ENCODE results near the gene C19orf81. TPM values are rescaled to one million over a fixed set of nuclear protein-coding genes. Genes with fewer than 3 reads are reported as not detected.

The C19orf81 gene
- total and polyA plus RNA-seq, 2 of the 13 experiments (the other 11 are each of a cell fraction or from before 2014, with no cell fraction given): not detected

DNA sequence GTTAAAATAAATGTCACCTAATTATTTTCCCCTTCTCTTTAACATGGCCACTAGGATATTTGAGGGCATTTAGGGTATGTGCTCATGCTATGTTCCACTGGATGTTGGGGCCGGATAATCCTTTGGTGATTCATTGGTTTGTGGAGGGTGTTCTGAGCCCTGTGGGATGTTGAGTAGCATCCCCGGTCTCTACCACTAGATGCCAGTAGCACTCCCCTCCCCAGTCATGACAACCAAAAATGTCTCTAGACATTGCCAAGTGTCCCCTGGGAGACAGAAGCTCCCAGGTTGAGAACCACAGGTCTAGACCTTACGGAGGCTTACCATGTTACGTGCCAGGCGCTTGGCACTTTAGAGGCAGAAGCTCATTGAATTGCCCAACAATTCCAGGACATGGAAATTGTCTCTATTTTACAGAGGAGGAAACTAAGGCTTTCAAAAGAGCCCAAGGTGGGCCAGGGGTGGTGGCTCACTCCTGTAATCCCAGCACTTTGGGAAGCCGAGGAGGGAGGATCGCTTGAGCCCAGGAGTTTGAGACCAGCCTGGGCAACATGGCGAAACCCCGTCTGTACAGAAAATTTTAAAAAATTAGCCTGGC is 56.3 kb downstream of the C19orf81 start:
- ATAC-seq (peak; percentile 73), DNase-seq (ENCODE audit: low spot score) (peak; percentile 18), FAIRE-seq (peak; percentile 71)
- TF ChIP-seq CTCF (CRISPR knock-in tag; IDR thresholded peaks at IDR 0.05): peak; percentile 61
- peak; percentile 43 for TF ChIP-seq STAG1 (CRISPR knock-in tag; IDR thresholded peaks at IDR 0.05)
- peak; percentile 20; the same call in 1 of the 2 replicates for TF ChIP-seq SMC3 (IDR thresholded peaks at IDR 0.05; ENCODE audit: low read length)
- no peak for TF ChIP-seq ZNF142 (CRISPR knock-in tag; IDR thresholded peaks at IDR 0.05)
- TF ChIP-seq ZNF367 (CRISPR knock-in tag; IDR thresholded peaks at IDR 0.05; ENCODE audit: borderline replicate concordance): no peak
- POLR2A ChIA-PET: no interaction called here
- in situ Hi-C loops (cut with HindIII; ENCODE audit: extremely low pct_ligation_motif_present, low pct_unique_long_range_greater_than_20kb) (no loop called here), intact Hi-C loops (cut with micrococcal nuclease; ENCODE audit: unreplicated experiment) (no loop called here)
- Histone ChIP-seq H3K36me3 (replicated peaks in 1 of 2; ENCODE audit: control insufficient read depth in 1 of 2, insufficient read depth in 2 of 2, low read length in 2 of 2) (no peaks in the 10 kb centered on the region), H3K79me2 (ENCODE audit: insufficient read depth, low read length) (no peaks in the 10 kb centered on the region), H3K4me2 (ENCODE audit: low read depth, low read length) (no peak overlapping the region), H3K9me3 (ENCODE audit: low read length) (no peaks in the 10 kb centered on the region), H3K27me3 (ENCODE audit: control insufficient read depth in 1 of 2, insufficient read depth in 2 of 2, low read length in 2 of 2) (peaks cover 6 to 36% of the 10 kb centered on the region in 2 experiments; a peak in 3 of 5 replicates), H3K27ac (ENCODE audit: extremely low read length, insufficient read depth, low read length) (no peak overlapping the region), H4K20me1 (ENCODE audit: insufficient read depth, low read length) (0 out of 2 replicates have a peak, but pooled peaks cover 3% of the 10 kb centered on the region), H2AFZ (ENCODE audit: low read length) (no peak overlapping the region), H3K4me1 (ENCODE audit: insufficient read depth, low read length) (no peaks in the 10 kb centered on the region), H3K4me3 (replicated peaks in 1 of 3; ENCODE audit: insufficient read depth in 1 of 3, low read depth in 2 of 3, low read length in 3 of 3) (no peak overlapping the region), H3K9ac (ENCODE audit: insufficient read depth, low read depth, low read length) (no peak overlapping the region)
- 4% methylated on average over 9 of the region's 9 CpGs for WGBS (ENCODE audit: low lambda C conversion rate)
- no TSS peak for BruUV-seq (replicated peaks)
- CTCF ChIA-PET (ENCODE audit: low intra/inter-chr PET ratio, low total read pairs): interaction anchor here (0.9 to 1.1 kb wide), 2 partner anchors 78 to 217 kb away, joined by 4 to 6 read pairs; no protein-coding TSS in a partner anchor

Data from HepG2 (cell line).